Measurements from ENCODE around the gene MB. TPM values are rescaled to one million over a fixed set of nuclear protein-coding genes. Genes with fewer than 3 reads are reported as not detected.

Gene MB
- total and polyA plus RNA-seq, 2 experiments from 2014 or later: not detected

DNA sequence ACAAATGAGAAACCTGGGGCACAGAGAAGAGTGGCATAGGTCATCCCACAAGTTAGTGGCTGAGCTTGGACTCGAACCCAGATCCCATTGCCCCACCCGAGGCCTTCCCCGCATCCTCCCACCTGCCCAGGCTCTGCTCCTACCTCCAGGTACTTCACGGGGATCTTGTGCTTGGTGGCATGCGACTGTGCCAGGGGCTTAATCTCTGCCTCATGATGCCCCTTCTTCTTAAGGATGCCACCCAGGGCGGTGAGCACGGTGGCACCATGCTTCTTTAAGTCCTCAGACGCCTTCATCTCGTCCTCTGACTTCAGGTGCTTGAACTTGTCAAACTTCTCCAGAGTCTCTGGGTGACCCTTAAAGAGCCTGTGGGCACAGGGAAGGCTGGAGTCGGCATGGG, 6.4 kb downstream of the MB start (continued):
- TF ChIP-seq, protein P1, sequence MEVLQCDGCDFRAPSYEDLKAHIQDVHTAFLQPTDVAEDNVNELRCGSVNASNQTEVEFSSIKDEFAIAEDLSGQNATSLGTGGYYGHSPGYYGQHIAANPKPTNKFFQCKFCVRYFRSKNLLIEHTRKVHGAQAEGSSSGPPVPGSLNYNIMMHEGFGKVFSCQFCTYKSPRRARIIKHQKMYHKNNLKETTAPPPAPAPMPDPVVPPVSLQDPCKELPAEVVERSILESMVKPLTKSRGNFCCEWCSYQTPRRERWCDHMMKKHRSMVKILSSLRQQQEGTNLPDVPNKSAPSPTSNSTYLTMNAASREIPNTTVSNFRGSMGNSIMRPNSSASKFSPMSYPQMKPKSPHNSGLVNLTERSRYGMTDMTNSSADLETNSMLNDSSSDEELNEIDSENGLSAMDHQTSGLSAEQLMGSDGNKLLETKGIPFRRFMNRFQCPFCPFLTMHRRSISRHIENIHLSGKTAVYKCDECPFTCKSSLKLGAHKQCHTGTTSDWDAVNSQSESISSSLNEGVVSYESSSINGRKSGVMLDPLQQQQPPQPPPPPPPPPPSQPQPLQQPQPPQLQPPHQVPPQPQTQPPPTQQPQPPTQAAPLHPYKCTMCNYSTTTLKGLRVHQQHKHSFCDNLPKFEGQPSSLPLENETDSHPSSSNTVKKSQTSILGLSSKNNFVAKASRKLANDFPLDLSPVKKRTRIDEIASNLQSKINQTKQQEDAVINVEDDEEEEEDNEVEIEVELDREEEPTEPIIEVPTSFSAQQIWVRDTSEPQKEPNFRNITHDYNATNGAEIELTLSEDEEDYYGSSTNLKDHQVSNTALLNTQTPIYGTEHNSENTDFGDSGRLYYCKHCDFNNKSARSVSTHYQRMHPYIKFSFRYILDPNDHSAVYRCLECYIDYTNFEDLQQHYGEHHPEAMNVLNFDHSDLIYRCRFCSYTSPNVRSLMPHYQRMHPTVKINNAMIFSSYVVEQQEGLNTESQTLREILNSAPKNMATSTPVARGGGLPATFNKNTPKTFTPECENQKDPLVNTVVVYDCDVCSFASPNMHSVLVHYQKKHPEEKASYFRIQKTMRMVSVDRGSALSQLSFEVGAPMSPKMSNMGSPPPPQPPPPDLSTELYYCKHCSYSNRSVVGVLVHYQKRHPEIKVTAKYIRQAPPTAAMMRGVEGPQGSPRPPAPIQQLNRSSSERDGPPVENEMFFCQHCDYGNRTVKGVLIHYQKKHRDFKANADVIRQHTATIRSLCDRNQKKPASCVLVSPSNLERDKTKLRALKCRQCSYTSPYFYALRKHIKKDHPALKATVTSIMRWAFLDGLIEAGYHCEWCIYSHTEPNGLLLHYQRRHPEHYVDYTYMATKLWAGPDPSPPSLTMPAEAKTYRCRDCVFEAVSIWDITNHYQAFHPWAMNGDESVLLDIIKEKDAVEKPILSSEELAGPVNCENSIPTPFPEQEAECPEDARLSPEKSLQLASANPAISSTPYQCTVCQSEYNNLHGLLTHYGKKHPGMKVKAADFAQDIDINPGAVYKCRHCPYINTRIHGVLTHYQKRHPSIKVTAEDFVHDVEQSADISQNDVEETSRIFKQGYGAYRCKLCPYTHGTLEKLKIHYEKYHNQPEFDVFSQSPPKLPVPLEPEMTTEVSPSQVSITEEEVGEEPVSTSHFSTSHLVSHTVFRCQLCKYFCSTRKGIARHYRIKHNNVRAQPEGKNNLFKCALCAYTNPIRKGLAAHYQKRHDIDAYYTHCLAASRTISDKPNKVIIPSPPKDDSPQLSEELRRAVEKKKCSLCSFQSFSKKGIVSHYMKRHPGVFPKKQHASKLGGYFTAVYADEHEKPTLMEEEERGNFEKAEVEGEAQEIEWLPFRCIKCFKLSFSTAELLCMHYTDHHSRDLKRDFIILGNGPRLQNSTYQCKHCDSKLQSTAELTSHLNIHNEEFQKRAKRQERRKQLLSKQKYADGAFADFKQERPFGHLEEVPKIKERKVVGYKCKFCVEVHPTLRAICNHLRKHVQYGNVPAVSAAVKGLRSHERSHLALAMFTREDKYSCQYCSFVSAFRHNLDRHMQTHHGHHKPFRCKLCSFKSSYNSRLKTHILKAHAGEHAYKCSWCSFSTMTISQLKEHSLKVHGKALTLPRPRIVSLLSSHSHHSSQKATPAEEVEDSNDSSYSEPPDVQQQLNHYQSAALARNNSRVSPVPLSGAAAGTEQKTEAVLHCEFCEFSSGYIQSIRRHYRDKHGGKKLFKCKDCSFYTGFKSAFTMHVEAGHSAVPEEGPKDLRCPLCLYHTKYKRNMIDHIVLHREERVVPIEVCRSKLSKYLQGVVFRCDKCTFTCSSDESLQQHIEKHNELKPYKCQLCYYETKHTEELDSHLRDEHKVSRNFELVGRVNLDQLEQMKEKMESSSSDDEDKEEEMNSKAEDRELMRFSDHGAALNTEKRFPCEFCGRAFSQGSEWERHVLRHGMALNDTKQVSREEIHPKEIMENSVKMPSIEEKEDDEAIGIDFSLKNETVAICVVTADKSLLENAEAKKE (CRISPR knock-in tag; IDR thresholded peaks at IDR 0.05): no peak
- TF ChIP-seq NANOG (IDR thresholded peaks at IDR 0.05; ENCODE audit: borderline replicate concordance) (no peak), CTCF (conservative IDR thresholded peaks at IDR 0.05; ENCODE audit: low read depth in 2 of 2) (no peak), ZNF114 (CRISPR knock-in tag; IDR thresholded peaks at IDR 0.05) (no peak)

DNA sequence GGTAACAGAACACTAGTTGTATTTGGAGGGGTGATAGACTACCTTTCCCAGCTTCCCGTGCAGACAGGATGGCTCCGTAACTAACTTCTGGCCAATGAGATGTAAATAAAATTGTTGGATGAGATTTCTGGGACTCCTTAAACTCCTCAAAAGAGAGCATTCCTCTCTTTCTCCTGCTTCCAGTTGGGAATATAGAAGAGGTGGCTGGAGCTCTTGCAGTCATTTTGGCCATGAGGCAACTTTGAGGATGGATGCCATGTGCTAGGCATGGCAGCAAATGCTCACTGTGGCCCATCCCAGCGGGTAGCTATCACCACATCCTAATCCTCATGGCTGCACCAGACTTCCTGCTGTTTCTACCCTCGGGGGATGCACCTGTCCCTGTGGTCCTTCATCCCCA, 7.4 kb downstream of the MB start:
- no peak overlapping the region for H2AFZ ChIP-seq
- H3K4me1 ChIP-seq (ENCODE audit: insufficient read depth): no peaks in the 10 kb centered on the region
- no peaks in the 10 kb centered on the region for H3K9me2 ChIP-seq (ENCODE audit: insufficient read depth)
- H4K20me1 ChIP-seq (replicated peaks; ENCODE audit: insufficient read depth): no peaks in the 10 kb centered on the region
- TF ChIP-seq, protein P2, sequence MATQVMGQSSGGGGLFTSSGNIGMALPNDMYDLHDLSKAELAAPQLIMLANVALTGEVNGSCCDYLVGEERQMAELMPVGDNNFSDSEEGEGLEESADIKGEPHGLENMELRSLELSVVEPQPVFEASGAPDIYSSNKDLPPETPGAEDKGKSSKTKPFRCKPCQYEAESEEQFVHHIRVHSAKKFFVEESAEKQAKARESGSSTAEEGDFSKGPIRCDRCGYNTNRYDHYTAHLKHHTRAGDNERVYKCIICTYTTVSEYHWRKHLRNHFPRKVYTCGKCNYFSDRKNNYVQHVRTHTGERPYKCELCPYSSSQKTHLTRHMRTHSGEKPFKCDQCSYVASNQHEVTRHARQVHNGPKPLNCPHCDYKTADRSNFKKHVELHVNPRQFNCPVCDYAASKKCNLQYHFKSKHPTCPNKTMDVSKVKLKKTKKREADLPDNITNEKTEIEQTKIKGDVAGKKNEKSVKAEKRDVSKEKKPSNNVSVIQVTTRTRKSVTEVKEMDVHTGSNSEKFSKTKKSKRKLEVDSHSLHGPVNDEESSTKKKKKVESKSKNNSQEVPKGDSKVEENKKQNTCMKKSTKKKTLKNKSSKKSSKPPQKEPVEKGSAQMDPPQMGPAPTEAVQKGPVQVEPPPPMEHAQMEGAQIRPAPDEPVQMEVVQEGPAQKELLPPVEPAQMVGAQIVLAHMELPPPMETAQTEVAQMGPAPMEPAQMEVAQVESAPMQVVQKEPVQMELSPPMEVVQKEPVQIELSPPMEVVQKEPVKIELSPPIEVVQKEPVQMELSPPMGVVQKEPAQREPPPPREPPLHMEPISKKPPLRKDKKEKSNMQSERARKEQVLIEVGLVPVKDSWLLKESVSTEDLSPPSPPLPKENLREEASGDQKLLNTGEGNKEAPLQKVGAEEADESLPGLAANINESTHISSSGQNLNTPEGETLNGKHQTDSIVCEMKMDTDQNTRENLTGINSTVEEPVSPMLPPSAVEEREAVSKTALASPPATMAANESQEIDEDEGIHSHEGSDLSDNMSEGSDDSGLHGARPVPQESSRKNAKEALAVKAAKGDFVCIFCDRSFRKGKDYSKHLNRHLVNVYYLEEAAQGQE (IDR thresholded peaks at IDR 0.05; ENCODE audit: unreplicated experiment): no peak
- Mint-ChIP-seq H3K36me3 (ENCODE audit: low read depth) (no peaks in the 10 kb centered on the region), H3K9me3 (no peaks in the 10 kb centered on the region), H3K4me3 (no peak overlapping the region), H3K27ac (no peak overlapping the region), H3K4me1 (no peaks in the 10 kb centered on the region; the same call in 2 of the 3 replicates), H3K27me3 (ENCODE audit: insufficient read depth, low read depth, poor library complexity) (peaks cover 8% of the 10 kb centered on the region)
- no peak for DNase-seq (ENCODE audit: low spot score)
- H3K79me2 ChIP-seq (replicated peaks; ENCODE audit: insufficient read depth): no peaks in the 10 kb centered on the region
- no peaks in the 10 kb centered on the region for H3K27me3 ChIP-seq (ENCODE audit: insufficient read depth)
- H3K36me3 ChIP-seq (ENCODE audit: insufficient read depth): no peaks in the 10 kb centered on the region
- no peak overlapping the region for H3K4me3 ChIP-seq
- no peak overlapping the region for H3K27ac ChIP-seq (ENCODE audit: low read depth)
- H3K4me2 ChIP-seq: no peak overlapping the region
- ATAC-seq: no peak
- H3F3A ChIP-seq (replicated peaks; ENCODE audit: low read depth): no peaks in the 10 kb centered on the region
